H1 (cell line): Measurements from ENCODE around the gene FBXW8. TPM values are rescaled to one million over a fixed set of nuclear protein-coding genes. Genes with fewer than 3 reads are reported as not detected.

ENCODE experiments used
- CTCF ChIA-PET: fragments of 300-600 bp; sonication (Branson Sonifier 250); formaldehyde crosslinking; loops from one replicate; lab custom pipeline; 2021; ENCODE audit not compliant: partially characterized antibody; lab: Charles Lee
- POLR2A ChIA-PET: fragments of 300-600 bp; sonication (Branson Sonifier 250); formaldehyde crosslinking; loops from one replicate; lab custom pipeline; 2021; ENCODE audit warnings: inconsistent platforms; ENCODE audit not compliant: partially characterized antibody; lab: Charles Lee
- DNase-seq, 2 experiments: peaks; one replicate each; pipeline versions ENCODE4 v3.0.0 to v3.0.0-alpha.2; 2010 to 2022; ENCODE audit warnings: low spot score in 2 of 2, low read depth in 1 of 2, mixed read lengths in 1 of 2
- FAIRE-seq: peaks from 2 replicates; lab custom pipeline; 2011; peaks lifted over from hg19 to GRCh38; lab: Jason Lieb, UNC
- H2AFZ ChIP-seq: 2 replicates; pipeline ENCODE4 v1.8.1; 2012; ENCODE audit warnings: low read length, inconsistent platforms
- H2AK5ac ChIP-seq: 2 replicates; pipeline ENCODE4 v1.6.1; 2013; ENCODE audit warnings: low read depth, low read length
- H2BK120ac ChIP-seq: replicated peaks from 2 replicates; pipeline ENCODE3; 2013; ENCODE audit warnings: low read depth, low read length, inconsistent platforms
- H2BK12ac ChIP-seq: 2 replicates; pipeline ENCODE4 v1.6.1; 2013; ENCODE audit warnings: low read depth, low read length
- H2BK15ac ChIP-seq: 2 replicates; pipeline ENCODE4 v1.6.1; 2013; ENCODE audit warnings: low read length
- H2BK20ac ChIP-seq: 2 replicates; pipeline ENCODE4 v1.6.1; 2013; ENCODE audit warnings: low read length
- H2BK5ac ChIP-seq: 2 replicates; pipeline ENCODE4 v1.6.1; 2013; ENCODE audit warnings: low read depth, low read length
- H3K14ac ChIP-seq: 2 replicates; pipeline ENCODE4 v1.6.1; 2013; ENCODE audit warnings: inconsistent platforms; ENCODE audit not compliant: insufficient read length
- H3K18ac ChIP-seq: 2 replicates; pipeline ENCODE4 v1.6.1; 2013; ENCODE audit warnings: low read length; ENCODE audit errors: extremely low read depth
- H3K23ac ChIP-seq: 2 replicates; pipeline ENCODE4 v1.6.1; 2013; ENCODE audit warnings: inconsistent platforms; ENCODE audit not compliant: insufficient read length
- H3K23me2 ChIP-seq: 2 replicates; pipeline ENCODE4 v1.6.1; 2013; ENCODE audit warnings: low read depth, low read length
- H3K27ac ChIP-seq: 2 replicates; pipeline ENCODE4 v1.6.1; 2011; ENCODE audit warnings: low read depth, low read length, inconsistent platforms
- H3K27me3 ChIP-seq, 4 experiments: replicated peaks in 1 of 4; 1 replicate in 1 of 4; 2 replicates in 3 of 4; pipeline versions ENCODE4 v1.6.1 to v1.8.1; 2011 to 2013; ENCODE audit warnings: low read length in 3 of 4, mild to moderate bottlenecking in 3 of 4, inconsistent platforms in 2 of 4, mixed read lengths in 2 of 4, moderate library complexity in 1 of 4; ENCODE audit not compliant: control insufficient read depth in 3 of 4, insufficient read depth in 3 of 4; ENCODE audit errors: extremely low read depth in 1 of 4
- H3K36me3 ChIP-seq, 4 experiments: 2 replicates each; pipeline versions ENCODE4 v1.6.1 to v1.8.1; 2011 to 2013; ENCODE audit warnings: mild to moderate bottlenecking in 4 of 4, low read length in 3 of 4, moderate library complexity in 2 of 4, control low read depth in 1 of 4, inconsistent platforms in 1 of 4; ENCODE audit not compliant: insufficient read depth in 4 of 4, control insufficient read depth in 2 of 4
- H3K4ac ChIP-seq: replicated peaks from 2 replicates; pipeline ENCODE3; 2013; ENCODE audit warnings: low read length, low read depth, mixed read lengths, inconsistent platforms; ENCODE audit not compliant: insufficient read length
- H3K4me1 ChIP-seq, 4 experiments: replicated peaks in 1 of 4; 1 replicate in 1 of 4; 2 replicates in 3 of 4; pipeline versions ENCODE4 v1.6.1 to v1.8.1; 2011 to 2013; ENCODE audit warnings: low read length in 3 of 4, inconsistent platforms in 2 of 4, mixed read lengths in 1 of 4; ENCODE audit not compliant: insufficient read depth in 4 of 4, control insufficient read depth in 3 of 4
- H3K4me2 ChIP-seq, 2 experiments: 2 replicates each; pipeline versions ENCODE4 v1.6.1 to v1.8.1; 2011 to 2013; ENCODE audit warnings: low read depth in 2 of 2, low read length in 2 of 2, control low read depth in 1 of 2, inconsistent platforms in 1 of 2, mild to moderate bottlenecking in 1 of 2; ENCODE audit not compliant: insufficient read depth in 1 of 2
- H3K4me3 ChIP-seq, 4 experiments: fragments of 200-600, 300-600 bp in 1 of 4; sonication (generic), shearing (Covaris generic), sonication (Bioruptor Twin) in 1 of 4; 2 replicates each; pipeline versions ENCODE4 v1.5.1 to v1.8.1; 2011 to 2016; ENCODE audit warnings: low read length in 4 of 4, low read depth in 3 of 4, control low read depth in 2 of 4, inconsistent platforms in 2 of 4, mild to moderate bottlenecking in 2 of 4, mixed read lengths in 1 of 4, moderate library complexity in 1 of 4; ENCODE audit not compliant: insufficient read depth in 2 of 4; ENCODE audit errors: extremely low read depth in 1 of 4
- H3K56ac ChIP-seq: replicated peaks from 2 replicates; pipeline ENCODE3; 2013; ENCODE audit warnings: low read depth, mild to moderate bottlenecking, mixed read lengths, low read length, inconsistent platforms; ENCODE audit not compliant: insufficient read length
- H3K79me1 ChIP-seq: 2 replicates; pipeline ENCODE4 v1.6.1; 2013; ENCODE audit warnings: low read depth, low read length, control low read depth
- H3K79me2 ChIP-seq, 2 experiments: 2 replicates each; pipeline versions ENCODE4 v1.6.1 to v1.8.1; 2012 to 2013; ENCODE audit warnings: low read length in 2 of 2, mild to moderate bottlenecking in 2 of 2, inconsistent platforms in 1 of 2; ENCODE audit not compliant: insufficient read depth in 2 of 2, control insufficient read depth in 1 of 2
- H3K9ac ChIP-seq, 4 experiments: replicated peaks in 1 of 4; 1 replicate in 1 of 4; 2 replicates in 3 of 4; pipeline versions ENCODE4 v1.6.1 to v1.8.1; 2011 to 2013; ENCODE audit warnings: low read depth in 3 of 4, low read length in 3 of 4, control low read depth in 2 of 4, mild to moderate bottlenecking in 2 of 4, moderate library complexity in 2 of 4, inconsistent platforms in 1 of 4; ENCODE audit errors: extremely low read depth in 1 of 4
- H3K9me3 ChIP-seq, 2 experiments: 2 replicates each; pipeline versions ENCODE4 v1.6.1 to v1.8.1; 2012 to 2013; ENCODE audit warnings: mild to moderate bottlenecking in 2 of 2, moderate library complexity in 2 of 2, control low read depth in 1 of 2, inconsistent platforms in 1 of 2, low read depth in 1 of 2, low read length in 1 of 2, mixed read lengths in 1 of 2; ENCODE audit not compliant: insufficient read depth in 2 of 2
- H4K20me1 ChIP-seq, 2 experiments: replicated peaks in 1 of 2; 2 replicates each; pipeline versions ENCODE3 to v1.8.1; 2011 to 2013; ENCODE audit warnings: inconsistent platforms in 2 of 2, low read length in 2 of 2, mild to moderate bottlenecking in 1 of 2; ENCODE audit not compliant: insufficient read depth in 2 of 2, control insufficient read depth in 1 of 2
- H4K5ac ChIP-seq: 2 replicates; pipeline ENCODE4 v1.6.1; 2013; ENCODE audit warnings: low read length, low read depth, mixed read lengths, inconsistent platforms; ENCODE audit not compliant: insufficient read length
- H4K8ac ChIP-seq: 2 replicates; pipeline ENCODE4 v1.8.0; 2013; ENCODE audit warnings: mild to moderate bottlenecking, moderate library complexity, low read length, inconsistent platforms; ENCODE audit not compliant: insufficient read depth; ENCODE audit errors: extremely low read depth
- H4K91ac ChIP-seq: replicated peaks from 2 replicates; pipeline ENCODE3; 2013; ENCODE audit warnings: low read length, mixed read lengths, inconsistent platforms; ENCODE audit not compliant: insufficient read length
- BRCA1 ChIP-seq: IDR thresholded peaks from 2 replicates; pipeline ENCODE4 v1.6.1; 2012; ENCODE audit warnings: low read depth, low read length, improper control_type of control experiment
- EGR1 ChIP-seq: IDR thresholded peaks from 2 replicates; pipeline ENCODE4 v1.6.1; 2011; ENCODE audit warnings: low read depth, low read length, borderline replicate concordance
- RFX5 ChIP-seq: IDR thresholded peaks from 2 replicates; pipeline ENCODE4 v1.6.1; 2011; ENCODE audit warnings: low read depth, low read length, improper control_type of control experiment, borderline replicate concordance
- TBP ChIP-seq: IDR thresholded peaks from 2 replicates; pipeline ENCODE4 v1.6.1; 2011; ENCODE audit warnings: low read depth, low read length, improper control_type of control experiment
- TCF12 ChIP-seq: IDR thresholded peaks from 2 replicates; pipeline ENCODE4 v1.6.1; 2011; ENCODE audit warnings: low read depth, mild to moderate bottlenecking, low read length
- WGBS, 2 experiments: shearing (Covaris generic) in 1 of 2; methylation state at CpG; one replicate each; pipeline versions ENCODE4 v1.1.6 to v1.1.7; 2013 to 2015; ENCODE audit warnings: low lambda C conversion rate in 2 of 2, mixed read lengths in 2 of 2, inconsistent platforms in 1 of 2, low coverage in 1 of 2, missing lambda C conversion rate in 1 of 2; ENCODE audit not compliant: insufficient replicate concordance in 2 of 2, insufficient coverage in 1 of 2, insufficient read length in 1 of 2; ENCODE audit errors: extremely low coverage in 1 of 2, missing lambda C conversion rate in 1 of 2; 5-methylcytosine and 5-hydroxymethylcytosine counted together
- polyA plus RNA-seq, 7 experiments: library from polyadenylated mRNA; depleted of rRNA in 3 of 7; stranded (reverse) in 5 of 7; unstranded in 2 of 7; fragments of >200 nt in 5 of 7; fragments of 200-250 nt in 2 of 7; gene quantifications; 1 replicate in 5 of 7; 2 replicates in 1 of 7; 4 replicates in 1 of 7; pipeline versions ENCODE4 v1.2.1 to v1.2.3, GENCODE V29; 2011 to 2013; ENCODE audit warnings: missing spikeins in 2 of 7, mixed read lengths in 2 of 7
- total RNA-seq: library from RNA; stranded (reverse); fragmentation: NEBNext Ultra II Directional; extraction: Animal tissue kit (Norgen Biotek cat#: 25700); gene quantifications from 2 replicates; pipeline ENCODE4 v1.2.1, GENCODE V29; 2021

Gene FBXW8
- total and polyA plus RNA-seq, 2 of the 8 experiments (the other 6 are each of a cell fraction or from before 2014, with no cell fraction given) = 15.8 to 16.0 TPM

GRCh38 chr12:117042171-117042842, 131.6 kb downstream of the FBXW8 start:
- Histone ChIP-seq H3K9ac (no peak overlapping the region), H3K27me3 (no peaks in the 10 kb centered on the region), H4K8ac (no peak overlapping the region), H3K18ac (no peak overlapping the region), H4K91ac (peak overlapping the region; percentile 51), H3K36me3 (no peaks in the 10 kb centered on the region), H3K23ac (no peak overlapping the region), H3K23me2 (no peaks in the 10 kb centered on the region), H3K79me2 (no peaks in the 10 kb centered on the region), H3K79me1 (no peaks in the 10 kb centered on the region), H2AFZ (no peak overlapping the region), H3K4ac (no peak overlapping the region), H2BK20ac (no peak overlapping the region), H3K27ac (no peak overlapping the region), H3K4me2 (no peak overlapping the region), H2BK15ac (0 out of 2 replicates have a peak overlapping the region, but pooled peaks have one; percentile 29), H3K9me3 (no peaks in the 10 kb centered on the region), H3K14ac (no peak overlapping the region), H3K56ac (no peak overlapping the region), H4K5ac (no peak overlapping the region), H4K20me1 (no peaks in the 10 kb centered on the region), H2AK5ac (no peak overlapping the region), H2BK120ac (no peak overlapping the region), H3K4me1 (peaks cover 3 to 12% (median 7%) of the 10 kb centered on the region in 4 experiments), H2BK5ac (no peak overlapping the region), H2BK12ac (0 out of 2 replicates have a peak overlapping the region, but pooled peaks have one; percentile 9), H3K4me3 (no peak overlapping the region)
- 95% methylated on average over 18 of the region's 23 CpGs; no CpG with 5 or more reads in 1 of the 2 experiments for WGBS, 2 experiments
- FAIRE-seq (no peak), DNase-seq (no peak)
- POLR2A ChIA-PET = no interaction called here
- CTCF ChIA-PET = interaction anchor here (1.0 to 3.3 kb wide), 2 partner anchors 9 to 77 kb away, joined by 3 to 12 read pairs; no protein-coding TSS in a partner anchor
- TF ChIP-seq BRCA1 (no peak), TBP (no peak), EGR1 (no peak), RFX5 (no peak), TCF12 (no peak)
